Pancreas (tissue), 10 donors: ENCODE data around the gene NLRP10. TPM values are rescaled to one million over a fixed set of nuclear protein-coding genes. Genes with fewer than 3 reads are reported as not detected.
"Not testable (repeated sequence)": the region's sequence is repeated elsewhere in the genome, so short reads cannot be mapped to it uniquely, and the experiment has no call there.

ENCODE experiments used
- ATAC-seq, 4 donors: fragments of 200-7000 bp; cut with Tn5 transposase; one replicate each; pipeline versions ENCODE4 v1.8.0 to v1.9.1; 2020; ENCODE audit warnings: mild to moderate bottlenecking in 4 of 4, moderate library complexity in 4 of 4
- DNase-seq, 6 donors: peaks; one replicate each; pipeline ENCODE4 v3.0.0-alpha.2; 2020
- FAIRE-seq: peaks from 2 replicates; lab custom pipeline; 2012; peaks lifted over from hg19 to GRCh38; lab: Jason Lieb, UNC
- H3K27ac ChIP-seq, 4 donors: fragments of 200-600 bp; sonication (generic); 1 replicate in 3 of 4; 2 replicates in 1 of 4; pipeline versions ENCODE4 v1.5.0 to v1.8.0; 2020
- H3K27me3 ChIP-seq, 4 donors: fragments of 200-600 bp; one replicate each; pipeline ENCODE4 v1.8.0; 2021
- H3K36me3 ChIP-seq, 3 donors: fragments of 200-600 bp; sonication (generic) in 1 of 3; one replicate each; pipeline versions ENCODE4 v1.5.0 to v1.8.0; 2020 to 2021
- H3K4me1 ChIP-seq, 3 donors: fragments of 200-600 bp; one replicate each; pipeline ENCODE4 v1.8.0; 2021
- H3K4me3 ChIP-seq, 4 donors: fragments of 200-600 bp; sonication (generic) in 2 of 4; one replicate each; pipeline versions ENCODE4 v1.5.0 to v1.8.0; 2020 to 2021
- H3K9me3 ChIP-seq, 4 donors: fragments of 200-600 bp; one replicate each; pipeline ENCODE4 v1.8.0; 2021
- WGBS, 2 donors: extraction: QIAGEN DNeasy Blood & Tissue Kit; methylation state at CpG; one replicate each; pipeline ENCODE4 v1.1.7; 2013; 5-methylcytosine and 5-hydroxymethylcytosine counted together
- intact Hi-C, 3 donors: fragments of 100-400 bp; cut with DNase I; formaldehyde crosslinking; loops; one replicate each; pipeline versions ENCODE4 v1.11.1 to v1.14.2; 2022
- polyA plus RNA-seq, 2 donors: library from polyadenylated mRNA; stranded (reverse); fragments of 200-250 nt; gene quantifications; one replicate each; pipeline ENCODE4 v1.2.3, GENCODE V29; 2013
- total RNA-seq, 6 donors: library from RNA; stranded (reverse); fragmentation: NEBNext Ultra II Directional in 4 of 6; extraction: Animal tissue kit (Norgen Biotek cat#: 25700) in 4 of 6; gene quantifications; one replicate each; pipeline versions ENCODE4 v1.2.1 to v1.2.4, GENCODE V29; 2021 to 2023
- TF ChIP-seq, protein P1 (sequence below), 4 donors: fragments of 200-600 bp; sonication (generic) in 3 of 4; IDR thresholded peaks; one replicate each; pipeline versions ENCODE4 v1.5.0 to v1.8.0; 2021; ENCODE audit warnings: antibody characterized with exemption in 4 of 4
- donor health status: healthy with polysubstance abuse.
- donor health status: DM: no; HTN: no; CAD: no; lungs with moderate emphysema.
- donor health status: DM: no; HTN: no; CAD: no.
- donor health status: control.
- donor health status: control.
- donor health status: Bipolar disorder and iron deficiency.
- donor health status: DM: yes; HTN: yes; CAD: no.
- donor health status: DM: no; HTN: no; CAD: no.
- donor health status: DM: no; HTN: no; CAD: no.
- donor health status: DM: yes; HTN: yes; CAD: no.

The NLRP10 gene
- total and polyA plus RNA-seq, 8 donors: 0.05 TPM; not detected in 7

GRCh38 chr11:8002676-8003075 lies 37.4 kb upstream of the NLRP10 start:
- H3K36me3 ChIP-seq: peaks cover 0 to 7% (median under 1%) of the 10 kb centered on the region in 3 donors
- 37 to 46% methylated on average over 1 of the region's 1 CpG for WGBS, 2 donors
- FAIRE-seq (no peak), DNase-seq (no peak), ATAC-seq (no peak)
- intact Hi-C loops: no loop called here
- H3K27me3 ChIP-seq: no peaks in the 10 kb centered on the region
- H3K9me3 ChIP-seq: no peaks in the 10 kb centered on the region
- no peak overlapping the region for H3K27ac ChIP-seq
- H3K4me1 ChIP-seq: no peaks in the 10 kb centered on the region
- no peak overlapping the region for H3K4me3 ChIP-seq
- TF ChIP-seq, protein P1, sequence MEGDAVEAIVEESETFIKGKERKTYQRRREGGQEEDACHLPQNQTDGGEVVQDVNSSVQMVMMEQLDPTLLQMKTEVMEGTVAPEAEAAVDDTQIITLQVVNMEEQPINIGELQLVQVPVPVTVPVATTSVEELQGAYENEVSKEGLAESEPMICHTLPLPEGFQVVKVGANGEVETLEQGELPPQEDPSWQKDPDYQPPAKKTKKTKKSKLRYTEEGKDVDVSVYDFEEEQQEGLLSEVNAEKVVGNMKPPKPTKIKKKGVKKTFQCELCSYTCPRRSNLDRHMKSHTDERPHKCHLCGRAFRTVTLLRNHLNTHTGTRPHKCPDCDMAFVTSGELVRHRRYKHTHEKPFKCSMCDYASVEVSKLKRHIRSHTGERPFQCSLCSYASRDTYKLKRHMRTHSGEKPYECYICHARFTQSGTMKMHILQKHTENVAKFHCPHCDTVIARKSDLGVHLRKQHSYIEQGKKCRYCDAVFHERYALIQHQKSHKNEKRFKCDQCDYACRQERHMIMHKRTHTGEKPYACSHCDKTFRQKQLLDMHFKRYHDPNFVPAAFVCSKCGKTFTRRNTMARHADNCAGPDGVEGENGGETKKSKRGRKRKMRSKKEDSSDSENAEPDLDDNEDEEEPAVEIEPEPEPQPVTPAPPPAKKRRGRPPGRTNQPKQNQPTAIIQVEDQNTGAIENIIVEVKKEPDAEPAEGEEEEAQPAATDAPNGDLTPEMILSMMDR (IDR thresholded peaks at IDR 0.05): no peak

- ATAC-seq (no peak), FAIRE-seq (no peak), DNase-seq (no peak)
- Histone ChIP-seq H3K27ac (no peak overlapping the region), H3K9me3 (no peaks in the 10 kb centered on the region), H3K4me3 (no peak overlapping the region), H3K36me3 (peaks cover 0 to 25% (median 24%) of the 10 kb centered on the region in 3 donors), H3K4me1 (no peaks in the 10 kb centered on the region), H3K27me3 (no peaks in the 10 kb centered on the region)
- intact Hi-C loops: no loop called here
- 64% methylated on average over 5 of the region's 5 CpGs for WGBS, 2 donors
- TF ChIP-seq, protein P1 (IDR thresholded peaks at IDR 0.05): no peak
Observed at GRCh38 chr11:8000390-8000789, 35.1 kb upstream of the NLRP10 start.

DNA sequence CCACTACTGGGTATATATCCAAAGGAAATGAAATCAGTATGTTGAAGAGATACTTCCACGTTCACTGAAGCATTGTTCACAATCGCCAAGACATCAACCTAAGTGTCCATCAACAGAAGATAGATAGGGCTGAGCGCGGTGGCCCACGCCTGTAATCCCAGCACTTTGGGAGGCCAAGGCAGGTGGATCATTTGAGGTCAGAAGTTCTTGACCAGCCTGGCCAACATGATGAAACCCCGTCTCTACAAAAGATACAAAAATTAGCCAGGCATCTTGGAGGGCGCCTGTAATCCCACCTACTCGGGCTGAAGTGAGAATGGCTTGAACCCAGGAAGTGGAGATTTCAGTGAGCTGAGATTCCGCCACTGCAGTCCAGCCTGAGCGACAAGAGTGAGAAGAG lies 34.5 kb upstream of the NLRP10 start:
- H3K9me3 ChIP-seq: no peaks in the 10 kb centered on the region
- intact Hi-C loops: no loop called here
- DNase-seq (no peak), ATAC-seq (no peak), FAIRE-seq (no peak)
- H3K27me3 ChIP-seq: no peaks in the 10 kb centered on the region
- H3K4me1 ChIP-seq: no peaks in the 10 kb centered on the region
- TF ChIP-seq, protein P1 (IDR thresholded peaks at IDR 0.05): no peak
- H3K4me3 ChIP-seq: no peak overlapping the region
- 91 to 95% methylated on average over 10 of the region's 10 CpGs for WGBS, 2 donors
- H3K36me3 ChIP-seq: peaks cover 6 to 31% (median 30%) of the 10 kb centered on the region in 3 donors
- no peak overlapping the region for H3K27ac ChIP-seq

DNA sequence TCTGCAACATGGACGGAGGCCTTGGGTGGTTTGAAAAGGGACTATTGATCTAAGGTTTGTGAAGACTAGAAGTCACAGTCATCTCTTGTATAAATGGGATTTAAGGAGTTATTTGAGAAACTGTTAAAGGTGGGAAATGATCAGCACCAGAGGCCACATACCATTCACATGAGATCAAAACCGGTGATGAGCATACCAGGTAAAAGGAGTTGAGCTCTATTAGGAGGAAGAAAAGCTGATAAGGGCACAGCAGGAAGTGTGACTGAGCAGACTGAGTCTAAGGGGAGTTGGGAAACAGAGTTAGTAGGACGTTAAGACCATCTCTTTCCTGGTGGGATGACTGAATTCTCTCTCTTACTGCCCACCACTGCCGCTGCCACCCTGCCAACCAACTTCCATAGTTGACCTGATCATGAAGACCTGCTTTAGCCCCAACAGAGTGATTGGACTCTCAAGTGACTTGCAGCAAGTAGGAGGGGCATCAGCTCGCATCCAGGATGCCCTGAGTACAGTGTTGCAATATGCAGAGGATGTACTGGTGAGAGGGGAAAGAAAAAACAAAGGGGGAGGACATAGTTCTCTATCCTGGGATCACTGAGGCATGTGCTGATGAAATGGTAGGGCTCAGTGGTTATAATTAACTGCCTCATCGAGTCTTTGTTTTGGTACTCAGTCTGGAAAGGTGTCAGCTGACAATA lies 29.5 kb upstream of the NLRP10 start:
- no peaks in the 10 kb centered on the region for H3K27me3 ChIP-seq
- intact Hi-C loops: no loop called here
- H3K27ac ChIP-seq: no peak overlapping the region
- WGBS, 2 donors: 70 to 75% methylated on average over 6 of the region's 6 CpGs
- H3K36me3 ChIP-seq: peaks cover 12 to 60% (median 37%) of the 10 kb centered on the region in 3 donors
- H3K9me3 ChIP-seq: no peaks in the 10 kb centered on the region
- no peak for DNase-seq
- no peak for FAIRE-seq
- no peak for ATAC-seq
- TF ChIP-seq, protein P1 (IDR thresholded peaks at IDR 0.05): no peak
- no peak overlapping the region for H3K4me3 ChIP-seq
- no peaks in the 10 kb centered on the region for H3K4me1 ChIP-seq

GRCh38 chr11:7987560-7987883 lies 22.3 kb upstream of the NLRP10 start:
- DNase-seq, FAIRE-seq, H3K36me3 ChIP-seq, H3K27me3 ChIP-seq, ATAC-seq, H3K9me3 ChIP-seq: not testable (repeated sequence)
- Histone ChIP-seq H3K4me3 (peak overlapping the region; percentile 55 to 89 (median 70)), H3K4me1 (peaks cover 15 to 32% (median 16%) of the 10 kb centered on the region in 3 donors), H3K27ac (peak overlapping the region in 2 of 4 donors; percentile 13 to 63)
- intact Hi-C loops: loop anchor here in 2 of 3 donors (5.0 kb wide), 2 partner anchors 90 to 95 kb away; no protein-coding TSS in a partner anchor
- 0 to 1% methylated on average over 7 to 9 of the region's 13 CpGs for WGBS, 2 donors
